ENCODE measurements around the gene PRDM12. TPM values are rescaled to one million over a fixed set of nuclear protein-coding genes. Genes with fewer than 3 reads are reported as not detected.

Gene PRDM12
- polyA plus RNA-seq, 1 experiment, result not detected

DNA sequence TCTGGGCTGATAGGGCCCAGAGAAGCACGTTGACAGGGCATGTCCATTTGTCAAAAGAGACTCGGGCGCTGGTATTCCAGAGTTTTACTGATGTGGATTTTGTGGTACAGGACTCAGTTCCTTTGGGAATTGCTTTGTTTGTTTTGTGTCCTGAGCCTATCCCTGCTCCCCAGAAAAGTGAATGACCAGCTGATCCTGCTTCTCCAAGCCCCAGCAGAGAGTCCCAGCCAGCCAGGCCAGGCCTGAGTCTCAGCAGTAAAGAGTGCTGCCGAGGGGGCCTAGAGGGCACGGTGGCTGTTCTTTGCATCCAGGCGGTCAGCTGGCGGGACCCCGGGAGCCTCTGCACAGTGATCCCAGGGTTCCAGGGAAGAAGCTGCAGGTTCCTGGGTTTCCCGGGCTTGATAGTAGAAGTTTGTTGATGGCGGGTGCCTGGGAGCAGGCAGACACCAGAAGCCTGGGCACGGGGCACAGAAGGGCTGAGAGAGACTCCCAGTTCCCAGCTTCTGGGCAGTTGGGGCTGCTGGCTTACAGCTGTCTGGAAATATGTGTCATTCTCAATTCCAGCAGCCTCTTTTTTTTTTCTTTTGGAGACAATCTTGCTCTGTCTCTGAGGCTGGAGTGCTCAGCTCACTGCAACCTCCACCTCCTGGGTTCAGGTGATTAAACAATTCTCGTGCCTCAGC is 8.7 kb downstream of the PRDM12 start:
- POLR2A ChIA-PET, result no interaction called here
- no peak overlapping the region for H3K4me3 ChIP-seq (ENCODE audit: low read depth, low read length)
- H3K27ac ChIP-seq (ENCODE audit: low read depth, low read length), result no peak overlapping the region
- no peak for DNase-seq (ENCODE audit: low read depth, low spot score)
- TF ChIP-seq, protein P1, sequence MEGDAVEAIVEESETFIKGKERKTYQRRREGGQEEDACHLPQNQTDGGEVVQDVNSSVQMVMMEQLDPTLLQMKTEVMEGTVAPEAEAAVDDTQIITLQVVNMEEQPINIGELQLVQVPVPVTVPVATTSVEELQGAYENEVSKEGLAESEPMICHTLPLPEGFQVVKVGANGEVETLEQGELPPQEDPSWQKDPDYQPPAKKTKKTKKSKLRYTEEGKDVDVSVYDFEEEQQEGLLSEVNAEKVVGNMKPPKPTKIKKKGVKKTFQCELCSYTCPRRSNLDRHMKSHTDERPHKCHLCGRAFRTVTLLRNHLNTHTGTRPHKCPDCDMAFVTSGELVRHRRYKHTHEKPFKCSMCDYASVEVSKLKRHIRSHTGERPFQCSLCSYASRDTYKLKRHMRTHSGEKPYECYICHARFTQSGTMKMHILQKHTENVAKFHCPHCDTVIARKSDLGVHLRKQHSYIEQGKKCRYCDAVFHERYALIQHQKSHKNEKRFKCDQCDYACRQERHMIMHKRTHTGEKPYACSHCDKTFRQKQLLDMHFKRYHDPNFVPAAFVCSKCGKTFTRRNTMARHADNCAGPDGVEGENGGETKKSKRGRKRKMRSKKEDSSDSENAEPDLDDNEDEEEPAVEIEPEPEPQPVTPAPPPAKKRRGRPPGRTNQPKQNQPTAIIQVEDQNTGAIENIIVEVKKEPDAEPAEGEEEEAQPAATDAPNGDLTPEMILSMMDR (IDR thresholded peaks at IDR 0.05; ENCODE audit: low read depth, low read length), result no peak
- H3K9me3 ChIP-seq (ENCODE audit: control insufficient read depth, insufficient read depth, low read length), result no peaks in the 10 kb centered on the region
- peaks cover 26% of the 10 kb centered on the region for H3K27me3 ChIP-seq (ENCODE audit: control insufficient read depth, insufficient read depth, low read length)
- CTCF ChIA-PET, result interaction anchor here (0.9 to 1.5 kb wide), 2 partner anchors 9 to 28 kb away, joined by 3 to 5 read pairs; no protein-coding TSS in a partner anchor

DNA sequence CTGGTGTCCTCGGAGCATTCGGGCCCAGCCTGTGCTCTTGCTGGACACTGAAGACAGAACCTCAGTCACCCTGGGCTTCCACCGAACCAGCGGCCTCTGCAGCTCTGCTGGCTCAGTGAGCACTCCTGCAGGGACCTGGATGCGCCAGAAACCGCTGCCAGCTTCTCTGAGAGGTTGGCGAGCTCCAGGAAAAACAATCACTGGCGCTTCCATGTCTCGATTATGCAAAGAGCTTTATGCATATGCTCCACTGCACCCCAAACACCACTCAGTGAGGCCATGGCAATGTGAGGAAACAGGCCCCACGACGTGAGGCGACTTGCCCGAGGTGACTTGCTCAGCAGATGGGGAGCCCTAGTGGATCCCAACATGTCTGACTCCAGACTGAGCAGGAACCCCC is 11.0 kb downstream of the PRDM12 start:
- ChIA-PET POLR2A (no interaction called here), CTCF (no interaction called here)
- no peak overlapping the region for H3K4me3 ChIP-seq (ENCODE audit: low read depth, low read length)
- TF ChIP-seq, protein P1 (IDR thresholded peaks at IDR 0.05; ENCODE audit: low read depth, low read length), result no peak
- DNase-seq (ENCODE audit: low read depth, low spot score), result no peak
- no peak overlapping the region for H3K27ac ChIP-seq (ENCODE audit: low read depth, low read length)
- H3K27me3 ChIP-seq (ENCODE audit: control insufficient read depth, insufficient read depth, low read length), result peaks cover 25% of the 10 kb centered on the region
- no peaks in the 10 kb centered on the region for H3K9me3 ChIP-seq (ENCODE audit: control insufficient read depth, insufficient read depth, low read length)

DNA sequence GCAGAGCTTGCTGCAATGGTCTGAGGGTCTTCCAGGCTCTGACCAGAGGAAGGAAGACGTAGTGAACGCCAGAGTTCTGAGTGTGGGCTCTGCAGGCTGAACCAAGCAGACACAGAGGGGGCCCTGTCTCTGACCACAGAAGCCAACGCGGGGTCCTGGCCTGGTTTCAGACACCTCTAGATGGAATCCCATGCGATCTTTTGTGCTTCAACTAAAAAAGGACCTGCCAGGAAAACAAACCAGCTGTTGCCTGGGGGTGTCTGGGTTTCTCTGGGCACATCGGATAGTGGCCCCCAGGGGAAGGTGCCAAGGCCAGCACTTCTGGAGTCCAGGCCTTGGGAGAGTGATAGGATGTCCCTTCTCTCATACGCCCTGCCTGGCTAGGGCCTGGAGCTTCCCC is 12.9 kb downstream of the PRDM12 start:
- no peak for DNase-seq (ENCODE audit: low read depth, low spot score)
- H3K4me3 ChIP-seq (ENCODE audit: low read depth, low read length), result no peak overlapping the region
- no peaks in the 10 kb centered on the region for H3K9me3 ChIP-seq (ENCODE audit: control insufficient read depth, insufficient read depth, low read length)
- POLR2A ChIA-PET, result no interaction called here
- CTCF ChIA-PET, result interaction anchor here (0.6 kb wide), 1 partner anchor 160 kb away, joined by 3 read pairs; no protein-coding TSS in a partner anchor
- H3K27ac ChIP-seq (ENCODE audit: low read depth, low read length), result no peak overlapping the region
- TF ChIP-seq, protein P1 (IDR thresholded peaks at IDR 0.05; ENCODE audit: low read depth, low read length), result no peak
- H3K27me3 ChIP-seq (ENCODE audit: control insufficient read depth, insufficient read depth, low read length), result peaks cover 28% of the 10 kb centered on the region

DNA sequence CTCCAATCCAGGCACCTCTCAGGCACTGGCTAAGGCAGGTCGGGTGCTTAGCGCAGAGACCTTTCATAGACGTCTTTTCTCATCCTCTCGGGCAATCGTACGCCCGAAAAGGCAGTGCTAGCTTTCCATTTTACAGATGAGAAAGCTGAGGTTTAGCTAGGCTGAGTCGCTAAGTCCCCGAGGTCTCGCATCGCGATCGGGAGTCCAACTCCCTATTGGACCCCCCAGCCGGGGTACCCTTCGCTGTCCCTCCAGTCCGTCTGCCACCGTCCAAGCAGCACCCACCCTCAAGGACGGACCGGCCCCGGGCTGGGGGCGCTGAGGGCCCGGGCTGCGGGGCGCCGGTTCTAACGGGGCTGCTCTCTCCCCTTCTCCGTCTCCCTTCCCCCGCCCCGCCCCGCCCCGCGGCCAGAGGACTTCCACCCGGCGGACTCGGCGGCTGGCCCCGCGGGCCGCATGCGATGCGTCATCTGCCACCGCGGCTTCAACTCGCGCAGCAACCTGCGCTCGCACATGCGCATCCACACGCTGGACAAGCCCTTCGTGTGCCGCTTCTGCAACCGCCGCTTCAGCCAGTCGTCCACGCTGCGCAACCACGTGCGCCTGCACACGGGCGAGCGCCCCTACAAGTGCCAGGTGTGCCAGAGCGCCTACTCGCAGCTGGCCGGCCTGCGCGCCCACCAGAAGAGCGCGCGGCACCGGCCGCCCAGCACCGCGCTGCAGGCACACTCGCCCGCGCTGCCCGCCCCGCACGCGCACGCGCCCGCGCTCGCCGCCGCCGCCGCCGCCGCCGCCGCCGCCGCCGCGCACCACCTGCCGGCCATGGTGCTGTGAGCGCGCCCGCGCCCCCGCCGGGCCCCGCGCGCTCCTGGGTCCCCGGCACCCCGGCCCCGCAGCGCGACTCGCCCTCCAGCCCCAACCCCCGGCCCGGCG is 16.7 kb downstream of the PRDM12 start:
- ChIA-PET CTCF (interaction anchor here (1.3 to 8.0 kb wide), 3 partner anchors 12 to 232 kb away, joined by 5 to 188 read pairs (median 6); partner anchors contain the start of gene EXOSC2), POLR2A (no interaction called here)
- Histone ChIP-seq H3K9me3 (ENCODE audit: control insufficient read depth, insufficient read depth, low read length) (peaks cover 6% of the 10 kb centered on the region; the same call in 1 of the 2 replicates), H3K27ac (ENCODE audit: low read depth, low read length) (no peak overlapping the region), H3K27me3 (ENCODE audit: control insufficient read depth, insufficient read depth, low read length) (peaks cover 24% of the 10 kb centered on the region), H3K4me3 (ENCODE audit: low read depth, low read length) (peak overlapping the region; percentile 63)
- DNase-seq (ENCODE audit: low read depth, low spot score), result peak; percentile 66
- TF ChIP-seq, protein P1 (IDR thresholded peaks at IDR 0.05; ENCODE audit: low read depth, low read length), result no peak

All from AG04450 (cell line).